Inferior parietal cortex (tissue), 1 donor: Measurements from ENCODE around the gene TRIO.

Experiments used
- DNase-seq: peaks from one replicate; pipeline ENCODE4 v3.0.0-alpha.2; 2016; ENCODE audit errors: extremely low spot score

TRIO gene

DNA sequence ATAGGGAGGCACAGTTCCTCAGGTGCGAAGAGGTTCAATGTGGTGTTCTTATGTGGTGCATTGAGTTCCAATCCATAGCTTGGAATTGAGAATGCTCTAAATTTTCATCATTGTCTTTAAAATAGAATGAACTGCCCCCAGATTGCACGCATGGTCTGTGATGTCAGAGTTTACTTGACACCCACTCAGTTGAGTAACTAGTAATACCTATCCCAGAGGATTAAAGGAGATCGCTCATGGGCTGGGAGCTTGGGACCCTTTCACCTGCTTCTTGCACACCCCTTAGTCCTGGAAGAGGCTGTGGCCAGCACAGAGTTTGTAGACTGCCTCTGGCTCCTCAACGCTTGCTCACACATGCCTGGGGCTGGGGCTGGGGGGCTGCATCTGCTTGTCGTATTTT lies 343.3 kb downstream of the TRIO start:
- DNase-seq = no peak

- DNase-seq = no peak
Measured at GRCh38 chr5:14486996-14487896, 344.1 kb downstream of the TRIO start.

DNA sequence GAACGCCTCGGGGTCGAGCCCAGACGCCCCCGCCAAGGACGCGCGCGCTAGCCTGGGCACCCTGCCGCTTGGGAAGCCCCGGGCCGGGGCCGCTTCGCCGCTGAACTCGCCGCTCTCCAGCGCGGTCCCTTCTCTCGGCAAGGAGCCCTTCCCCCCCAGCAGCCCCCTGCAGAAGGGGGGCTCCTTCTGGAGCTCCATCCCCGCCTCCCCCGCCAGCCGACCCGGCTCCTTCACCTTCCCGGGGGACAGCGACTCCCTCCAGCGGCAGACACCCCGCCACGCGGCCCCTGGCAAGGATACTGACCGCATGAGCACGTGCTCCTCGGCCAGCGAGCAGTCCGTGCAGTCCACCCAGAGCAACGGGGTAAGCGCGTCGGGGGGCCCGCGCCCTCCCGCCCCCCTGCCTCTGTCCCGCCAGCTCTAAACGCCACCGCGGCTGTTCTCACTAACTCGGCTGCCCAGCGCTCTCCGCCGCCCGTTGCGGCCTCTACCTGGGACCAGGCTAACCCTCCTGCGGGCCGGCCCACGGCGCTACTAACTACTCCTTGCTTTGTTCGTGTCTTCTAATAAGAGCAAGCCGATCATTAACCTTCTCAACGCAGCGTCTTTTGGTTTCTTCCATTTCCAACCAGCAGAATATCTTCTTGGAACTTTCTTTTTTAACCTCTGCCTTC lies 344.9 kb downstream of the TRIO start:
- DNase-seq = no peak

DNA sequence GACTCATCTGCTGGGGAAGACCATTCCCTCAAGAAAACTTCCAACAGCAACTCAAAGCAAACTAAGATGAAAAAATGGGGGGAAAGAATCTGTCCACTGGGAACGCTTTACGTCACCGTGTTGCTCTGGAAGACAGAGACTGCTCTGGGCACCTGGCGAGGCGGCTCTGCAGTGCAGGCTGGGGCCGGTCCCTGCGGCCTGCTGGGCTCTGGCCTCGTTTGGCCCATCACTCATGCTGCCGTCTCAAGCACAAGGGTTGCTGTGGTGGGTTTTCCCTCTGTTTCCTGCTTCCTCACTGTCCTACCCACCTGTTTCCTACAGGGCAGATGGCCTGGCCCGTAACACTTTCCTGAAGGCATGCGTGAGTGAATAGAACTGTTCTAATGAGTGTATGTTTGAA lies 345.6 kb downstream of the TRIO start:
- no peak for DNase-seq

DNA sequence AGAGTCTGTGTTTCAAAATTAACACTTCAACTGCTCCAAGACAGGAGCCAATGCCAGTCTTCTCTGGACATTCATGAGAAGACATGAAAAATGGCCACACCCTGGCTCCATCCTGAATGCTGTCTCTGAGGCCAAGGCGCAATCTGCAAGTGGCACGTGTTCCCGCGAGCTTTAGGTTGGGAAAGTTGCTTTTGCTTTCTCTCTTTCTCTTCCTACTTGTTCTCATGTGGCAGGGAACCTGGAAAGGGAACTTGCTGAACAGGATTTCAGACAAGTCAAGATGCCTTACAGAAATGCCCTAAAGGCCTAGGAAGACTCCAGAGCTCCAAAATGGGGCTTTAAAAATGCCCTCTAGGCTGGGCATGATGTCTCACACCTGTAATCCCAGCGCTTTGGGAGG lies 346.5 kb downstream of the TRIO start:
- DNase-seq = no peak

DNA sequence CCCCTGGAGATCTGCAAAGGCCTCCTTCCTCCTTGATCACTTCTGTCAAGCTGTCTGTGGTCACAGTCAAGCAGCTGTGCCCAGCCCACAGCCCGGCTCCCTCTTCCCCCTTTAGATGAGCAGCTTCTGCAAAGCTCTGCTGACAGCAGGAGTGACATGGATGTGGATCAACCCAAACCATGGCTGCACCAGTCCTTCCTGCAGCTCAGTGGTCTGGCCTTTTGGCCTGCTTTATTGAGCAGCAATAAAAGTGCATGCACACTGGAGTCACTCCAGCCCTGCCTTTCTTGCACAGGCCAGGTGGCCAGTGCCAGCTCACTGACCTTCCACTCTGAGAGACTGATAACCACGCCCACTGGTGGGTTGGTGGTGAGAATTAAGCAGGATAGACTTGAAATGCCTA lies 347.2 kb downstream of the TRIO start:
- no peak for DNase-seq

GRCh38 chr5:14491015-14491915 lies 348.1 kb downstream of the TRIO start:
- no peak for DNase-seq

DNA sequence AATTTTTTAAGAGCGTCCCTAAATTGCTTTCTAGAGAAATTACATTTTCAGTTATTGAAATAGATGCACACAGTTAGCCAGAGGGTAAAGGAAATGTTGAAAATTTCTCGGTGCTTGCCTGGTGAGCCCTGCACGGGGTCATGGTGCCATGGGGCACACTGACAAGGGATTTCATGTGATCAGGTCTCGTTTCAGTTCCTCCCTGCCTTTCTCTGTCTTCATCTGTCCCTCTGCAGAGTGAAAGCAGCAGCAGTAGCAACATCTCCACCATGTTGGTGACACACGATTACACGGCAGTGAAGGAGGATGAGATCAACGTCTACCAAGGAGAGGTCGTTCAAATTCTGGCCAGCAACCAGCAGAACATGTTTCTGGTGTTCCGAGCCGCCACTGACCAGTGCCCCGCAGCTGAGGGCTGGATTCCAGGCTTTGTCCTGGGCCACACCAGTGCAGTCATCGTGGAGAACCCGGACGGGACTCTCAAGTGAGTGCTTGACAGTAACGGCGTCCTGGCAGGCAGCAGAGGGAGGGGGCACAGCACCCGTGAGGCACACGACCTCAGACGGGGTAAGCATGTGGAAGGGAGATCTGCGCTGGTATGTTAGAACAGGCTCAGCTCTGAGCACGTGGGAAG lies 349.3 kb downstream of the TRIO start:
- no peak for DNase-seq

DNA sequence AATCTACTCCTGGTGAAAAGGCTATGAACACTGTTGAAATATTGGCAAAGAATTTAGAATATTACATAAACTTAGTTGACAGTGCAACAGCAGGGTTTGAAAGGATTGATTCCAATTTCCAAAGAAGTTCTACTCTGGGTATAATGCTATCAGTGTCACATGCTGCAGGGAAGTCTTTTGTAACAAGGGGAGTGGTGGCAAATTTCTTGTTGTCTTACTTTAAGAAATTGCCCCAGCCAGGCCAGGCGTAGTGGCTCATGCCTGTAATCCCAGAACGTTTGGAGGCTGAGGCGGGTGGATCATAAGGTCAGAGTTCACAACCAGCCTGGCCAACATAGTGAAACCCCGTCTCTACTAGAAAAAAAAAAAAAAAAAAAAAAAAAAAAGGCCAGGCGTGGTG lies 352.2 kb downstream of the TRIO start:
- no peak for DNase-seq

GRCh38 chr5:14497311-14497710 lies 354.2 kb downstream of the TRIO start:
- no peak for DNase-seq

- DNase-seq = no peak
Measured at GRCh38 chr5:14501353-14502293, 358.5 kb downstream of the TRIO start.

GRCh38 chr5:14502294-14502690 lies 359.1 kb downstream of the TRIO start:
- DNase-seq = no peak

DNA sequence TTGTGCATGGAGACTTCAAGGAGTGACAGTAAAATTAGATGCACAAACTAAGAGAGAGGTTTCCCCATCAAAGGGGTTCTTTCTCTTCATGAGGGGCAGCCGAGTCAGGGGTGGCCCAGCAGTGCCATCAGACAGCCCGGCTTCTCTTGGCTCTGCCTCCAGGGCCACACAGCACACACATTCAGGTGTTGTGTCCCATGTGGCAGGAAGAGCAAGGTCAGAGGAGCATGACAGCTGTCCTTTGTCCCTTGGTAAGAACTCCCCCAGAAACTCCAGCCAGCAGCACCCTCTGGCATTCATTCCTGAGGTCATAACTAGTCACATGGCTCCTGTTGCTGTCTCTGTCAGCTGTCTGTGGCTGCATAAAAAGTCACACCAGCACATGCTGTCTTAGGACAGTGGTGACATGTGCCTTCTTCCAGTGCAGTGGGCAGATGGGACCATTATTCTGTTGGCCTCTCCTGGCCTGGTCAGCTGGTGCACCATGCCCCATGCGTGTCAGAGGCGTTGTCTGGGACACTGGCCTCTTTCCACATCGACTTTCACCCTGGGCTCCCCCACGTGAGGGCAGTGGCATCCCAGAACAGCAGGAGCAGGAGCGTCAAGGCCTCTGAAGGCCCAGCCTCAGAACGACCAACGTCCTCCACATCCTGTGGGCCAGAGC lies 360.0 kb downstream of the TRIO start:
- DNase-seq = no peak

- DNase-seq = no peak
Measured at GRCh38 chr5:14503681-14504331, 360.7 kb downstream of the TRIO start.

DNA sequence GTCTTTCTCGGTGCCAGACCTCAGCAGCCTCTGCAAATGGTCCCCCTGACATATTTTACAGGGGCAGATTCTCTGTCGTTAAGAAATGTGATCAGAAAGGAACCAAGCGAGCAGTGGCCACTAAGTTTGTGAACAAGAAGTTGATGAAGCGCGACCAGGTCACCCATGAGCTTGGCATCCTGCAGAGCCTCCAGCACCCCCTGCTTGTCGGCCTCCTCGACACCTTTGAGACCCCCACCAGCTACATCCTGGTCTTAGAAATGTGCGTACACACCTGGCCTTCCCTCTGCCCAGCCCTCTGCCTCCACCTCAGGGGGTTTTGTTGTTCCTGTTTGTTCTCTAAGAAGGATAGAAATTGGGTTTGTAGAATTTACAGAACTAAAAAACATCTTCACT lies 361.2 kb downstream of the TRIO start:
- no peak for DNase-seq

GRCh38 chr5:14504816-14505215 lies 361.7 kb downstream of the TRIO start:
- DNase-seq = no peak

DNA sequence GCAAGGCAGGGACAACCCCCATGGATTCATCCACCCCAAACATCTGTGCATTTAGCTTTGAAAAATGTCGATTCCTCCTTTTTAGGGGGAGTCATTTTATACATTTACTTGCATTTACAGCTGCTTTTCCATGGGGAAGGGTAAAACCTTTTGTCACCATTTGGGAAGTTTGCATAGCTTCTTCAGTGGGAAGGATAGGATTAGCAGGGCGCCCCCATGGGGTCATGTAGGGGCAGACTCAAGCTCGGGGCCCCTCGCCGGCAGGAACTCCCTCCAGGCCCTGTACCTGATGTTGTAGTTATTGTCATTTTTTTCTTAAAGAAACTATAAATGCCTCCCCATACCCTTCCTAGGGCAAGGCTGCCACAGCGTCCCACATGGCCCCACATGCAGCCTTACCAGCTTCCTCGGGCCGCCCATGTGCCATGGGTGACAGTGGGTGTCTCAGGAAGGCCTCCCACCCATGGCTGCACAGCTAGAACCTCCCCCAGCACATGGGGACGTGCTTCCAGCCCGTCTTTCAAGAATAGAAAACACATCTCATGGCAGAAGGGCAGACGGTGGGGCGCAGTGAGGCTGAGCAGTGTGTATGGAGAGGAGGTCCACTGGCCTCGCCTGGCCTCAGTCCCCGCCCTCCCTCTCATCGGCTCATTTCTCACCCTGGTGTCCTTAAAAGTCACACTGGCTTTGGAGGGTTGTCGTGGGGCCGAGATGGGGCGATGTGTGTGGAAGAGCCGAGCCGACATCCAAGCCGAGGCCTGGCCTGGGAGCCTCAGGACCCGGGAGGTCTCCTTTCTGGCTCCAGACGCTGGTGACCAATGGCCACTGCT lies 362.4 kb downstream of the TRIO start:
- DNase-seq = no peak

GRCh38 chr5:14506140-14506538 lies 363.0 kb downstream of the TRIO start:
- DNase-seq = no peak

GRCh38 chr5:14506661-14507060 lies 363.5 kb downstream of the TRIO start:
- DNase-seq = no peak
